A673 (cell line): Measurements from ENCODE around the gene WASF2. TPM values are rescaled to one million over a fixed set of nuclear protein-coding genes. Genes with fewer than 3 reads are reported as not detected.

Source experiments
- BruUV-seq: library from RNA; stranded (reverse); fragments of 400-500 nt; replicated peaks from 2 replicates; lab custom pipeline; 2021; lab: Mats Ljungman, UMichigan
- CTCF ChIA-PET: fragments of 300-600 bp; sonication (Branson Sonifier 250); formaldehyde crosslinking; loops from one replicate; lab custom pipeline; 2022; ENCODE audit warnings: antibody characterized with exemption; lab: Charles Lee
- POLR2A ChIA-PET: fragments of 300-600 bp; sonication (Branson Sonifier 250); formaldehyde crosslinking; loops from one replicate; lab custom pipeline; 2022; ENCODE audit warnings: antibody characterized with exemption; ENCODE audit not compliant: low non-redundant PET; lab: Charles Lee
- DNase-seq: peaks from one replicate; pipeline ENCODE4 v3.0.0-alpha.2; 2015; ENCODE audit warnings: low spot score
- H3K27ac ChIP-seq: fragments of 200-600 bp; sonication (generic); 2 replicates; pipeline ENCODE4 v1.5.1; 2016; ENCODE audit warnings: mixed run types, low read depth, mild to moderate bottlenecking, mixed read lengths, antibody characterized with exemption, low read length; ENCODE audit not compliant: poor library complexity, severe bottlenecking
- H3K27me3 ChIP-seq: fragments of 200-600 bp; sonication (generic); replicated peaks from 2 replicates; pipeline ENCODE4 v1.6.1; 2017; ENCODE audit warnings: mixed run types, low read depth, mild to moderate bottlenecking, mixed read lengths, antibody characterized with exemption, low read length; ENCODE audit not compliant: insufficient read depth, poor library complexity
- H3K36me3 ChIP-seq: fragments of 200-600 bp; sonication (generic); 2 replicates; pipeline ENCODE4 v1.6.1; 2016; ENCODE audit warnings: mixed run types, mild to moderate bottlenecking, mixed read lengths, antibody characterized with exemption, low read length; ENCODE audit not compliant: insufficient read depth, poor library complexity, severe bottlenecking
- H3K4me1 ChIP-seq: fragments of 200-600 bp; sonication (generic); 2 replicates; pipeline ENCODE4 v1.6.1; 2017; ENCODE audit warnings: mixed run types, mild to moderate bottlenecking, mixed read lengths, antibody characterized with exemption, low read length; ENCODE audit not compliant: insufficient read depth, poor library complexity, severe bottlenecking
- H3K4me3 ChIP-seq: fragments of 200-600 bp; sonication (generic); 2 replicates; pipeline ENCODE4 v1.5.1; 2016; ENCODE audit warnings: low read depth, mixed run types, mild to moderate bottlenecking, mixed read lengths, low read length; ENCODE audit not compliant: poor library complexity, severe bottlenecking
- H3K9me3 ChIP-seq: fragments of 200-600 bp; sonication (generic); 2 replicates; pipeline ENCODE4 v1.6.1; 2016; ENCODE audit warnings: mixed run types, low read depth, mild to moderate bottlenecking, mixed read lengths, antibody characterized with exemption, low read length; ENCODE audit not compliant: poor library complexity, severe bottlenecking
- EZH2 ChIP-seq: fragments of 200-600 bp; sonication (generic); IDR thresholded peaks from 2 replicates; pipeline ENCODE4 v1.6.1; 2017; ENCODE audit warnings: borderline replicate concordance, low read depth, mild to moderate bottlenecking, mixed read lengths, antibody characterized with exemption, low read length; ENCODE audit not compliant: poor library complexity, severe bottlenecking
- intact Hi-C: fragments of 100-400 bp; cut with micrococcal nuclease; formaldehyde crosslinking; loops from one replicate; pipeline ENCODE4 v1.10.0; 2022; ENCODE audit not compliant: unreplicated experiment
- total RNA-seq: library from RNA; stranded (reverse); gene quantifications from 2 replicates; pipeline ENCODE4 v1.2.3, GENCODE V29; 2021
- TF ChIP-seq, protein P1 (sequence below): fragments of 300-800, 200-600 bp; sonication (generic); conservative IDR thresholded peaks from 2 replicates; pipeline ENCODE4 v1.5.1; 2017; ENCODE audit warnings: low read depth, mild to moderate bottlenecking, antibody characterized with exemption, low read length, moderate library complexity, mixed read lengths

Gene WASF2
- total RNA-seq, 1 experiment from 2014 or later: 133 TPM

DNA sequence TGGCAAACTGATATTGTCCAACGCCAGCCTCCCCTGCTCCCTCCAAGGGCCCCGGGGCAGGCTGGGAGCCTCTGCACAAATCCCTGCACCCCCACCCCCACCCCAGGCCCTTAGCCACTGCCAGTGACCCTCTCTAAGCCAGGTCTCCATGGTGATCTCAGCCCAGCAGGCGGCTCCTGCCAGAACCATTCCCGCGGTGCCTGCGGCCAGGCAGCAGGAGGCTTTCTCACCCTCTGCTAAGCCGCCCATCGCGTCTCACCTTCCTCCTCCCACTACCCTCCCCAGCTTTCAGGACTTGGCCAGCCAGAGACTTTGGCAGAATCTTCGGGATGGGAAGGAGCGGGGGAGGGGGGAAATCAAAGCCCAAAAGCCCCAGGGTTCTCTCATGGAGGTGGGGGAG lies 46.8 kb upstream of the WASF2 start:
- no peak overlapping the region for H3K4me3 ChIP-seq
- H3K27ac ChIP-seq: no peak overlapping the region
- no peaks in the 10 kb centered on the region for H3K4me1 ChIP-seq
- ChIA-PET POLR2A (interaction anchor here (0.5 kb wide), 1 partner anchor 635 kb away, joined by 3 read pairs; no protein-coding TSS in a partner anchor), CTCF (no interaction called here)
- no peaks in the 10 kb centered on the region for H3K9me3 ChIP-seq
- no TSS peak for BruUV-seq
- H3K27me3 ChIP-seq: no peaks in the 10 kb centered on the region
- TF ChIP-seq, protein P1, sequence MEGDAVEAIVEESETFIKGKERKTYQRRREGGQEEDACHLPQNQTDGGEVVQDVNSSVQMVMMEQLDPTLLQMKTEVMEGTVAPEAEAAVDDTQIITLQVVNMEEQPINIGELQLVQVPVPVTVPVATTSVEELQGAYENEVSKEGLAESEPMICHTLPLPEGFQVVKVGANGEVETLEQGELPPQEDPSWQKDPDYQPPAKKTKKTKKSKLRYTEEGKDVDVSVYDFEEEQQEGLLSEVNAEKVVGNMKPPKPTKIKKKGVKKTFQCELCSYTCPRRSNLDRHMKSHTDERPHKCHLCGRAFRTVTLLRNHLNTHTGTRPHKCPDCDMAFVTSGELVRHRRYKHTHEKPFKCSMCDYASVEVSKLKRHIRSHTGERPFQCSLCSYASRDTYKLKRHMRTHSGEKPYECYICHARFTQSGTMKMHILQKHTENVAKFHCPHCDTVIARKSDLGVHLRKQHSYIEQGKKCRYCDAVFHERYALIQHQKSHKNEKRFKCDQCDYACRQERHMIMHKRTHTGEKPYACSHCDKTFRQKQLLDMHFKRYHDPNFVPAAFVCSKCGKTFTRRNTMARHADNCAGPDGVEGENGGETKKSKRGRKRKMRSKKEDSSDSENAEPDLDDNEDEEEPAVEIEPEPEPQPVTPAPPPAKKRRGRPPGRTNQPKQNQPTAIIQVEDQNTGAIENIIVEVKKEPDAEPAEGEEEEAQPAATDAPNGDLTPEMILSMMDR: no peak
- TF ChIP-seq EZH2: no peak
- DNase-seq: no peak
- no peaks in the 10 kb centered on the region for H3K36me3 ChIP-seq
- intact Hi-C loops: no loop called here

DNA sequence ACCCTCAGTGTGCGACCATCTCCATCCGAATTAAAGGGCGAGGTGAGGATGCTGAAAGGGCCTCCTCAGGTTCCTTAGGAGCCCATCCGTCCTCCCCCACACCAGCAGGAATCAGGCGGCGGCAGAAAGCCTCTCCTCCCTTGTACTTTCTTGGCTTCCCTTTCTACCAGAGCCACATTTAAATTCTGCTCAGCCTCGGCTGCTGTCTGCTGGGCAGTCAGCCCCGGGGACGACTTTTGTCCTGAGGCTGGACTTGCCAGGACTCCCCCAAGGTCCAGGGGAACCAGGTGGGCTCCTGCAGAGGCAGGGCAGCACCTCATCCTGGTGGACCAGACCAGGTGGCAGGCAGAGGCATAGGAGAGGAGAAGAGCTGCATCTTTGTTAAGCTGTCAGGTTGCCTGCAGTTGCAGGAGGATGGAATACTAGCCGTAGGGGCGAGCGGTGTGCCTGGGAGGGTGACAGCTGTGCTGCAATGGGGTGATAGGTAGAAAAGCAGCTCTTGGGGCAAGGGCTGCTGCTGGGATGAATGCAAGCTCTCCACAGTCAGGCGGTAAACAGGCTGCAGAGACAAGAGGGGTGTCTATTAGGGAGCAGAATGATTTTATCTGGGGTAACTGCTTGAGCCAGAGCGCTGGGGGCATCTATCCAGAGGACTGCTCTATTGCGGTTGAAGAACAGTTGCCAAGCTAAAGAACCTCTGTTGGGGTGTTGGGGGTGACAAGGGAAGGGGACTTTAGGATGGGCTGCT lies 46.2 kb upstream of the WASF2 start:
- TF ChIP-seq, protein P1: no peak
- no peak for TF ChIP-seq EZH2
- no peak for DNase-seq
- BruUV-seq: no TSS peak
- no peak overlapping the region for H3K27ac ChIP-seq
- no peak overlapping the region for H3K4me3 ChIP-seq
- no peaks in the 10 kb centered on the region for H3K4me1 ChIP-seq
- no peaks in the 10 kb centered on the region for H3K9me3 ChIP-seq
- ChIA-PET CTCF (no interaction called here), POLR2A (interaction anchor here (0.5 kb wide), 1 partner anchor 635 kb away, joined by 3 read pairs; no protein-coding TSS in a partner anchor)
- no peaks in the 10 kb centered on the region for H3K36me3 ChIP-seq
- H3K27me3 ChIP-seq: no peaks in the 10 kb centered on the region
- intact Hi-C loops: no loop called here

DNA sequence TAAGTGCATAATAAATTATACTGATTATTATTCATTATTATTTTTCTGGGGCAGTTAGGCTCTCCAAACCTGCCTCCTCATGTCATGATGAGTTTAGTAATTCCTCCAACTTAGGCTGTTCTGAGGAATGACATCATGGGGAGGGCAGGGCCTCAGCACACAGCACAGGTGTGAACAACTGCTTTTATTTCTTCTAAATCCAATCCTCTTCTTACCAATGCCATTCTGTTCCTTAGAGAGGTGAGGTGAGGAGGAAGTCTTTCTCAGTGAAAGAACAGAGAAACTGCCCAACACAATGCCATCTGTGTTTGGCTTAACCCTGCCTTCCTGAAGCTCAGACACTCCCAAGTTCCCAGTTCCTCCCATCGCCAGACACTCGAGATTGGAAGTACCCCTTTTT lies 45.4 kb upstream of the WASF2 start:
- H3K36me3 ChIP-seq: no peaks in the 10 kb centered on the region
- intact Hi-C loops: no loop called here
- no peak overlapping the region for H3K4me3 ChIP-seq
- H3K27ac ChIP-seq: no peak overlapping the region
- no peaks in the 10 kb centered on the region for H3K27me3 ChIP-seq
- ChIA-PET POLR2A (no interaction called here), CTCF (no interaction called here)
- no TSS peak for BruUV-seq
- H3K4me1 ChIP-seq: no peaks in the 10 kb centered on the region
- H3K9me3 ChIP-seq: no peaks in the 10 kb centered on the region
- DNase-seq: no peak
- TF ChIP-seq EZH2: no peak
- TF ChIP-seq, protein P1: no peak
